CD14-positive monocyte (primary cell): ENCODE data around the gene EPN3. TPM values are rescaled to one million over a fixed set of nuclear protein-coding genes. Genes with fewer than 3 reads are reported as not detected.
A peak's percentile ranks its signal among the peaks of the same experiment; 100 is the strongest.

ENCODE experiments used
- DNase-seq, 3 donors: peaks; one replicate each; pipeline ENCODE4 v3.0.0-alpha.2; 2011 to 2022
- H2AFZ ChIP-seq: 2 replicates; pipeline ENCODE4 v1.6.0; 2012; ENCODE audit warnings: mild to moderate bottlenecking, low read depth, low read length, inconsistent platforms; ENCODE audit not compliant: insufficient read depth, poor library complexity, severe bottlenecking
- H3K27ac ChIP-seq, 2 donors: 1 replicate in 1 of 2; 2 replicates in 1 of 2; pipeline ENCODE4 v1.5.1; 2012 to 2013; ENCODE audit warnings: low read length in 2 of 2, control low read depth in 1 of 2, inconsistent platforms in 1 of 2, low read depth in 1 of 2, mild to moderate bottlenecking in 1 of 2
- H3K27me3 ChIP-seq, 2 donors: one replicate each; pipeline versions ENCODE4 v1.6.0 to v1.6.1; 2011 to 2013; ENCODE audit warnings: low read length in 2 of 2; ENCODE audit not compliant: control insufficient read depth in 2 of 2, insufficient read depth in 2 of 2
- H3K36me3 ChIP-seq, 2 donors: replicated peaks in 1 of 2; 1 replicate in 1 of 2; 2 replicates in 1 of 2; pipeline versions ENCODE4 v1.5.1 to v1.6.1; 2012 to 2013; ENCODE audit warnings: low read length in 2 of 2, control low read depth in 1 of 2, inconsistent platforms in 1 of 2, mild to moderate bottlenecking in 1 of 2; ENCODE audit not compliant: insufficient read depth in 2 of 2, control insufficient read depth in 1 of 2
- H3K4me1 ChIP-seq, 2 donors: 1 replicate in 1 of 2; 2 replicates in 1 of 2; pipeline versions ENCODE4 v1.5.1 to v1.6.1; 2012 to 2013; ENCODE audit warnings: low read length in 2 of 2, control low read depth in 1 of 2, inconsistent platforms in 1 of 2, mild to moderate bottlenecking in 1 of 2, moderate library complexity in 1 of 2; ENCODE audit not compliant: insufficient read depth in 2 of 2, control insufficient read depth in 1 of 2
- H3K4me2 ChIP-seq: replicated peaks from 2 replicates; pipeline ENCODE3; 2012; ENCODE audit warnings: low read length, moderate library complexity, mild to moderate bottlenecking; ENCODE audit not compliant: poor library complexity, severe bottlenecking; ENCODE audit errors: extremely low read depth
- H3K4me3 ChIP-seq, 3 experiments: fragments of 200-600 bp in 1 of 3; sonication (generic) in 1 of 3; replicated peaks in 1 of 3; 1 replicate in 2 of 3; 2 replicates in 1 of 3; pipeline ENCODE4 v1.5.1; 2011 to 2013; ENCODE audit warnings: low read length in 3 of 3, mild to moderate bottlenecking in 3 of 3, control low read depth in 2 of 3, low read depth in 2 of 3, inconsistent platforms in 1 of 3, moderate library complexity in 1 of 3
- H3K79me2 ChIP-seq: 2 replicates; pipeline ENCODE4 v1.6.0; 2012; ENCODE audit warnings: mild to moderate bottlenecking, control low read depth, inconsistent platforms, low read length, moderate library complexity; ENCODE audit not compliant: insufficient read depth
- H3K9ac ChIP-seq: 2 replicates; pipeline ENCODE4 v1.6.0; 2017; ENCODE audit warnings: low read length, mild to moderate bottlenecking; ENCODE audit not compliant: insufficient read depth, poor library complexity, severe bottlenecking
- H3K9me3 ChIP-seq, 2 donors: replicated peaks in 1 of 2; 1 replicate in 1 of 2; 2 replicates in 1 of 2; pipeline versions ENCODE4 v1.5.1 to v1.6.1; 2012 to 2013; ENCODE audit warnings: low read length in 2 of 2, control low read depth in 1 of 2; ENCODE audit not compliant: control insufficient read depth in 1 of 2, insufficient read depth in 1 of 2
- H4K20me1 ChIP-seq: 2 replicates; pipeline ENCODE4 v1.6.0; 2012; ENCODE audit warnings: mild to moderate bottlenecking, low read length, control low read depth, moderate library complexity; ENCODE audit not compliant: insufficient read depth
- H3K27ac Mint-ChIP-seq, 7 donors: one replicate each; pipeline ENCODE4 v1.8.0; 2020; ENCODE audit warnings: mild to moderate bottlenecking in 7 of 7, mixed read lengths in 7 of 7, moderate library complexity in 6 of 7, inconsistent platforms in 2 of 7
- H3K27me3 Mint-ChIP-seq, 3 donors: one replicate each; pipeline ENCODE4 v1.8.0; 2021 to 2022; ENCODE audit warnings: low read depth in 3 of 3, mild to moderate bottlenecking in 3 of 3, mixed read lengths in 3 of 3, moderate library complexity in 3 of 3, inconsistent platforms in 1 of 3
- H3K36me3 Mint-ChIP-seq, 2 donors: one replicate each; pipeline ENCODE4 v1.8.0; 2020; ENCODE audit warnings: mixed read lengths in 2 of 2, inconsistent platforms in 1 of 2, mild to moderate bottlenecking in 1 of 2
- H3K4me1 Mint-ChIP-seq: one replicate; pipeline ENCODE4 v1.8.0; 2020; ENCODE audit warnings: mild to moderate bottlenecking, mixed read lengths
- H3K4me3 Mint-ChIP-seq, 2 donors: one replicate each; pipeline ENCODE4 v1.8.0; 2020; ENCODE audit warnings: mild to moderate bottlenecking in 2 of 2, mixed read lengths in 2 of 2, moderate library complexity in 1 of 2
- H3K9me3 Mint-ChIP-seq, 7 donors: one replicate each; pipeline ENCODE4 v1.8.0; 2020 to 2022; ENCODE audit warnings: mixed read lengths in 7 of 7, mild to moderate bottlenecking in 6 of 7, moderate library complexity in 6 of 7, inconsistent platforms in 2 of 7
- WGBS: methylation state at CpG from one replicate; pipeline ENCODE4 v1.1.5; 2013; ENCODE audit warnings: missing lambda C conversion rate; ENCODE audit not compliant: insufficient coverage; 5-methylcytosine and 5-hydroxymethylcytosine counted together
- intact Hi-C, 2 donors: fragments of 100-400 bp; cut with micrococcal nuclease; formaldehyde crosslinking; loops; one replicate each; pipeline versions ENCODE4 v1.15.0 to v1.15.1; 2023
- polyA plus RNA-seq, 3 donors: library from polyadenylated mRNA; depleted of rRNA in 1 of 3; unstranded in 2 of 3; stranded (reverse) in 1 of 3; fragments of 300-500 nt in 2 of 3; fragments of >200 nt in 1 of 3; fragmentation: Illumina TruSeq in 2 of 3; gene quantifications; 1 replicate in 2 of 3; 2 replicates in 1 of 3; pipeline ENCODE4 v1.2.3, GENCODE V29; 2012 to 2021
- TF ChIP-seq, protein P1 (sequence below): fragments of 200-600 bp; IDR thresholded peaks from one replicate; pipeline ENCODE4 v1.8.0; 2022; ENCODE audit warnings: antibody characterized with exemption, mild to moderate bottlenecking

The EPN3 gene
- polyA plus RNA-seq, 3 donors, result not detected

DNA sequence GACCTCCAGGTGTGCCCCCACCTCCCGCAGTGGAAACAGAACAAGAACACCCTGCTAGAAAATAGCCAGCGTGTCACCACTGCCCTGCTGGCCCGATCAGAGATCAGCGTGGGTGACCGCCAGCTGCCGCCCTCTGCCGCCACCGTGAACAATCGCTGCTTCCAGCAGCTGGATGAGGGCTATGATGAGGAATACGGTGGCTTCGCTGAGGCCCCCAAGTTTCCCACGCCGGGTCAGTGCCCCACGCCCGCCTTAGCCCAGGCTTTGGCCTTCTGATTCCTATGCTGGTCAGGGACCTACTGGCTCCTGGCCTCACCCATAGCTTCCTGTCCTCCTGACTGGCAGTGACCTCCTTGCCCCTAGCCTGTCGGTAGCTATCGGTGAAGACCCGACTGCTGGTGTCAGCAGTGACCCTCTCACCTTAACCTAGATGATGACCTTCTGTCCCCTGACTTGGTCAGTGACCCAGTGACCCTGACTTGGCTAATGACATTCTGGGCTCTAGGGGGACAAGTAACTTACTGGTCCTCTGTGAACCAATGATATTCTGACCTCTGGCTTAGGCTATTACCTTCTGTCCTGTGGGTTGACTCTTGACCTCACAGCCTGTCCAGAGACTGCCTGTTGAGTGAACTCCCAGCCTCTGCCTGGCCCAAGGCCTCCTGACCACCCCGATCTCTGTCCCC, 16.9 kb downstream of the EPN3 start:
- Histone ChIP-seq H3K79me2 (no peaks in the 10 kb centered on the region), H3K4me1 (peaks cover 15 to 17% of the 10 kb centered on the region in 2 donors), H3K4me3 (no peak overlapping the region), H3K9me3 (no peaks in the 10 kb centered on the region), H3K4me2 (no peak overlapping the region), H4K20me1 (no peaks in the 10 kb centered on the region), H3K27me3 (no peaks in the 10 kb centered on the region), H3K9ac (no peak overlapping the region), H3K27ac (no peak overlapping the region), H3K36me3 (peaks cover 0 to 12% of the 10 kb centered on the region in 2 donors), H2AFZ (no peak overlapping the region)
- Mint-ChIP-seq H3K36me3 (peaks cover 2 to 7% of the 10 kb centered on the region in 2 donors), H3K4me3 (no peak overlapping the region), H3K27me3 (peaks cover 7 to 13% (median 11%) of the 10 kb centered on the region in 3 donors), H3K4me1 (peaks cover 18% of the 10 kb centered on the region), H3K9me3 (no peaks in the 10 kb centered on the region), H3K27ac (peak overlapping the region in 2 of 7 donors; percentile 39 to 58)
- no peak for DNase-seq
- 96% methylated on average over 19 of the region's 19 CpGs for WGBS
- intact Hi-C loops, result loop anchor here (5.0 to 10.0 kb wide), 5 partner anchors 65 to 295 kb away; partner anchors contain the start of gene ANKRD40 (in 2 of the 2)
- TF ChIP-seq, protein P1, sequence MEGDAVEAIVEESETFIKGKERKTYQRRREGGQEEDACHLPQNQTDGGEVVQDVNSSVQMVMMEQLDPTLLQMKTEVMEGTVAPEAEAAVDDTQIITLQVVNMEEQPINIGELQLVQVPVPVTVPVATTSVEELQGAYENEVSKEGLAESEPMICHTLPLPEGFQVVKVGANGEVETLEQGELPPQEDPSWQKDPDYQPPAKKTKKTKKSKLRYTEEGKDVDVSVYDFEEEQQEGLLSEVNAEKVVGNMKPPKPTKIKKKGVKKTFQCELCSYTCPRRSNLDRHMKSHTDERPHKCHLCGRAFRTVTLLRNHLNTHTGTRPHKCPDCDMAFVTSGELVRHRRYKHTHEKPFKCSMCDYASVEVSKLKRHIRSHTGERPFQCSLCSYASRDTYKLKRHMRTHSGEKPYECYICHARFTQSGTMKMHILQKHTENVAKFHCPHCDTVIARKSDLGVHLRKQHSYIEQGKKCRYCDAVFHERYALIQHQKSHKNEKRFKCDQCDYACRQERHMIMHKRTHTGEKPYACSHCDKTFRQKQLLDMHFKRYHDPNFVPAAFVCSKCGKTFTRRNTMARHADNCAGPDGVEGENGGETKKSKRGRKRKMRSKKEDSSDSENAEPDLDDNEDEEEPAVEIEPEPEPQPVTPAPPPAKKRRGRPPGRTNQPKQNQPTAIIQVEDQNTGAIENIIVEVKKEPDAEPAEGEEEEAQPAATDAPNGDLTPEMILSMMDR, result no peak

GRCh38 chr17:50549969-50550368, 17.4 kb downstream of the EPN3 start:
- 96% methylated on average over 9 of the region's 11 CpGs for WGBS
- no peak overlapping the region for H3K4me3 Mint-ChIP-seq

More at GRCh38 chr17:50549969-50550368, 17.4 kb downstream of the EPN3 start:
- H3K79me2 ChIP-seq, result no peaks in the 10 kb centered on the region
- H3K27me3 Mint-ChIP-seq, result peaks cover 7 to 8% (median 7%) of the 10 kb centered on the region in 3 donors
- intact Hi-C loops, result loop anchor here (5.0 to 10.0 kb wide), 5 partner anchors 65 to 295 kb away; partner anchors contain the start of gene ANKRD40 (in 2 of the 2)
- peaks cover 11 to 17% of the 10 kb centered on the region in 2 donors for H3K4me1 ChIP-seq
- no peak overlapping the region for H3K9ac ChIP-seq
- H3K36me3 Mint-ChIP-seq, result peaks cover 2 to 7% of the 10 kb centered on the region in 2 donors
- no peaks in the 10 kb centered on the region for H3K27me3 ChIP-seq
- no peak for DNase-seq
- H3K4me2 ChIP-seq, result no peak overlapping the region
- no peaks in the 10 kb centered on the region for H3K9me3 ChIP-seq
- no peak overlapping the region for H3K4me3 ChIP-seq
- no peak overlapping the region for H3K27ac ChIP-seq
- TF ChIP-seq, protein P1, result no peak
- H4K20me1 ChIP-seq, result no peaks in the 10 kb centered on the region
- H3K9me3 Mint-ChIP-seq, result no peaks in the 10 kb centered on the region
- peaks cover 0 to 12% of the 10 kb centered on the region in 2 donors for H3K36me3 ChIP-seq
- H3K4me1 Mint-ChIP-seq, result peaks cover 13% of the 10 kb centered on the region
- H3K27ac Mint-ChIP-seq, result no peak overlapping the region
- H2AFZ ChIP-seq, result no peak overlapping the region
